Common myeloid progenitor, CD34-positive (primary cell): Measurements from ENCODE around the gene DTYMK.
"Not testable (repeated sequence)": the region's sequence is repeated elsewhere in the genome, so short reads cannot be mapped to it uniquely, and the experiment has no call there.

ENCODE experiments used
- CTCF ChIA-PET: fragments of 350-600 bp; sonication (Branson Sonifier 250); formaldehyde crosslinking; loops from one replicate; lab custom pipeline; 2021; ENCODE audit warnings: antibody characterized with exemption; lab: Charles Lee
- POLR2A ChIA-PET: fragments of 350-600 bp; sonication (Branson Sonifier 250); formaldehyde crosslinking; loops from one replicate; lab custom pipeline; 2021; ENCODE audit warnings: antibody characterized with exemption; lab: Charles Lee
- DNase-seq, 3 donors: peaks; one replicate each; pipeline versions ENCODE4 v3.0.0 to v3.0.0-alpha.2; 2013
- H3K27ac ChIP-seq, 2 experiments: 1 replicate in 1 of 2; 2 replicates in 1 of 2; pipeline ENCODE4 v1.7.0; 2013; ENCODE audit warnings: inconsistent platforms in 2 of 2, low read length in 2 of 2, mild to moderate bottlenecking in 2 of 2, low read depth in 1 of 2, moderate library complexity in 1 of 2; ENCODE audit not compliant: severe bottlenecking in 2 of 2, insufficient read depth in 1 of 2, poor library complexity in 1 of 2
- H3K27me3 ChIP-seq, 5 experiments: replicated peaks in 2 of 5; 1 replicate in 3 of 5; 2 replicates in 2 of 5; pipeline versions ENCODE4 v1.6.1 to v1.7.0; 2013; ENCODE audit warnings: low read length in 4 of 5, mild to moderate bottlenecking in 2 of 5, moderate library complexity in 2 of 5, inconsistent platforms in 1 of 5; ENCODE audit not compliant: insufficient read depth in 5 of 5, control insufficient read depth in 4 of 5
- H3K36me3 ChIP-seq, 4 experiments: 1 replicate in 2 of 4; 2 replicates in 2 of 4; pipeline versions ENCODE4 v1.6.1 to v1.7.0; 2013; ENCODE audit warnings: low read length in 3 of 4, control low read depth in 1 of 4, mild to moderate bottlenecking in 1 of 4; ENCODE audit not compliant: control insufficient read depth in 4 of 4, insufficient read depth in 4 of 4
- H3K4me1 ChIP-seq, 4 experiments: 1 replicate in 3 of 4; 2 replicates in 1 of 4; pipeline versions ENCODE4 v1.6.1 to v1.7.1; 2013; ENCODE audit warnings: low read length in 3 of 4, mild to moderate bottlenecking in 3 of 4, control low read depth in 1 of 4, inconsistent platforms in 1 of 4, moderate library complexity in 1 of 4; ENCODE audit not compliant: control insufficient read depth in 4 of 4, insufficient read depth in 4 of 4; ENCODE audit errors: control extremely low read depth in 1 of 4
- H3K4me3 ChIP-seq, 7 experiments: 1 replicate in 4 of 7; 2 replicates in 3 of 7; pipeline versions ENCODE4 v1.5.1 to v1.7.0; 2013; ENCODE audit warnings: mild to moderate bottlenecking in 7 of 7, low read length in 6 of 7, moderate library complexity in 6 of 7, inconsistent platforms in 2 of 7, low read depth in 2 of 7, control low read depth in 1 of 7; ENCODE audit not compliant: insufficient read depth in 4 of 7, control insufficient read depth in 1 of 7; ENCODE audit errors: extremely low read depth in 1 of 7
- H3K9me3 ChIP-seq, 5 experiments: 1 replicate in 4 of 5; 2 replicates in 1 of 5; pipeline versions ENCODE4 v1.6.1 to v1.7.1; 2013; ENCODE audit warnings: low read length in 4 of 5, mild to moderate bottlenecking in 2 of 5, inconsistent platforms in 1 of 5, low read depth in 1 of 5, moderate library complexity in 1 of 5; ENCODE audit not compliant: control insufficient read depth in 4 of 5, insufficient read depth in 2 of 5; ENCODE audit errors: control extremely low read depth in 1 of 5
- WGBS: methylation state at CpG from one replicate; pipeline ENCODE4 v1.1.5; 2013; ENCODE audit not compliant: insufficient coverage; 5-methylcytosine and 5-hydroxymethylcytosine counted together

DTYMK gene

GRCh38 chr2:241732513-241733186, 46.0 kb upstream of the DTYMK start:
- H3K36me3 ChIP-seq, H3K4me3 ChIP-seq, H3K27me3 ChIP-seq, H3K9me3 ChIP-seq, H3K27ac ChIP-seq, POLR2A ChIA-PET: not testable (repeated sequence)
- H3K4me1 ChIP-seq = peaks cover 0 to 34% (median 23%) of the 10 kb centered on the region in 4 experiments
- 41% methylated on average over 9 of the region's 26 CpGs for WGBS
- CTCF ChIA-PET = interaction anchor here (1.5 to 7.6 kb wide), 5 partner anchors 26 to 146 kb away, joined by 4 to 60 read pairs (median 6); partner anchors contain the start of gene ING5
- peak; percentile 35 to 64 (median 56) for DNase-seq

GRCh38 chr2:241730671-241731293, 44.2 kb upstream of the DTYMK start:
- Histone ChIP-seq H3K27ac (no peak overlapping the region), H3K27me3 (no peaks in the 10 kb centered on the region), H3K4me3 (peak overlapping the region in 1 of 7 experiments; percentile 6), H3K4me1 (peaks cover 0 to 31% (median 21%) of the 10 kb centered on the region in 4 experiments), H3K36me3 (peaks cover 0 to 6% (median 2%) of the 10 kb centered on the region in 4 experiments), H3K9me3 (no peaks in the 10 kb centered on the region)
- ChIA-PET POLR2A (no interaction called here), CTCF (interaction anchor here (1.0 to 7.6 kb wide), 3 partner anchors 28 to 148 kb away, joined by 5 to 60 read pairs (median 17); partner anchors contain the start of gene ING5)
- 51% methylated on average over 11 of the region's 12 CpGs for WGBS
- peak in 2 of 3 donors; percentile 46 to 47 for DNase-seq

- no peak overlapping the region for H3K27ac ChIP-seq
- ChIA-PET CTCF (interaction anchor here (1.0 to 1.5 kb wide), 2 partner anchors 27 to 139 kb away, joined by 3 to 5 read pairs; no protein-coding TSS in a partner anchor), POLR2A (no interaction called here)
- H3K4me1 ChIP-seq = peaks cover 0 to 22% (median 12%) of the 10 kb centered on the region in 4 experiments
- H3K36me3 ChIP-seq = peaks cover 0 to 11% (median 7%) of the 10 kb centered on the region in 4 experiments
- no peak overlapping the region for H3K4me3 ChIP-seq
- H3K27me3 ChIP-seq = no peaks in the 10 kb centered on the region
- DNase-seq = no peak
- no peaks in the 10 kb centered on the region for H3K9me3 ChIP-seq
- 93% methylated on average over 4 of the region's 6 CpGs for WGBS
Measured at GRCh38 chr2:241729868-241730267, 43.3 kb upstream of the DTYMK start.

- no peak overlapping the region for H3K27ac ChIP-seq
- peaks cover 3 to 21% (median 13%) of the 10 kb centered on the region in 4 experiments for H3K36me3 ChIP-seq
- H3K4me1 ChIP-seq = peaks cover 0 to 16% (median 6%) of the 10 kb centered on the region in 4 experiments
- H3K27me3 ChIP-seq = no peaks in the 10 kb centered on the region
- DNase-seq = no peak
- H3K4me3 ChIP-seq = no peak overlapping the region
- peaks cover 0 to 5% (median 2%) of the 10 kb centered on the region in 5 experiments for H3K9me3 ChIP-seq
- 95% methylated on average over 19 of the region's 19 CpGs for WGBS
- ChIA-PET CTCF (interaction anchor here (0.9 to 1.5 kb wide), 3 partner anchors 12 to 140 kb away, joined by 3 to 4 read pairs (median 3); no protein-coding TSS in a partner anchor), POLR2A (no interaction called here)
Measured at GRCh38 chr2:241728627-241729026, 42.0 kb upstream of the DTYMK start.

- WGBS = 96% methylated on average over 4 of the region's 8 CpGs
- CTCF ChIA-PET = interaction anchor here (1.0 kb wide), 1 partner anchor 12 kb away, joined by 3 read pairs; no protein-coding TSS in a partner anchor
- no peaks in the 10 kb centered on the region for H3K27me3 ChIP-seq
Measured at GRCh38 chr2:241728000-241728399, 41.4 kb upstream of the DTYMK start.

GRCh38 chr2:241726459-241726858, 39.8 kb upstream of the DTYMK start:
- no peak overlapping the region for H3K4me3 ChIP-seq
- CTCF ChIA-PET = interaction anchor here (0.7 to 1.3 kb wide), 2 partner anchors 8 to 23 kb away, joined by 3 to 4 read pairs; partner anchors contain the start of gene D2HGDH
- POLR2A ChIA-PET = interaction anchor here (0.6 kb wide), 1 partner anchor 911 kb away, joined by 3 read pairs; no protein-coding TSS in a partner anchor
- H3K27ac ChIP-seq = no peak overlapping the region
- no peak for DNase-seq
- WGBS = 96% methylated on average over 9 of the region's 16 CpGs
- H3K27me3 ChIP-seq = no peaks in the 10 kb centered on the region
- peaks cover 0 to 24% (median 20%) of the 10 kb centered on the region in 5 experiments for H3K9me3 ChIP-seq
- peaks cover 6 to 43% (median 33%) of the 10 kb centered on the region in 4 experiments for H3K36me3 ChIP-seq
- H3K4me1 ChIP-seq = peaks cover 0 to 14% (median 2%) of the 10 kb centered on the region in 4 experiments

More at GRCh38 chr2:241728000-241728399, 41.4 kb upstream of the DTYMK start:
- POLR2A ChIA-PET = no interaction called here
- peaks cover 0 to 16% (median 3%) of the 10 kb centered on the region in 4 experiments for H3K4me1 ChIP-seq
- peaks cover 6 to 28% (median 19%) of the 10 kb centered on the region in 4 experiments for H3K36me3 ChIP-seq
- H3K27ac ChIP-seq = no peak overlapping the region
- no peak overlapping the region for H3K4me3 ChIP-seq
- no peak for DNase-seq
- H3K9me3 ChIP-seq = peaks cover 0 to 11% (median 8%) of the 10 kb centered on the region in 5 experiments
